ENCODE results near the gene ADGRG1.
A peak's percentile ranks its signal among the peaks of the same experiment; 100 is the strongest.

Gene ADGRG1

DNA sequence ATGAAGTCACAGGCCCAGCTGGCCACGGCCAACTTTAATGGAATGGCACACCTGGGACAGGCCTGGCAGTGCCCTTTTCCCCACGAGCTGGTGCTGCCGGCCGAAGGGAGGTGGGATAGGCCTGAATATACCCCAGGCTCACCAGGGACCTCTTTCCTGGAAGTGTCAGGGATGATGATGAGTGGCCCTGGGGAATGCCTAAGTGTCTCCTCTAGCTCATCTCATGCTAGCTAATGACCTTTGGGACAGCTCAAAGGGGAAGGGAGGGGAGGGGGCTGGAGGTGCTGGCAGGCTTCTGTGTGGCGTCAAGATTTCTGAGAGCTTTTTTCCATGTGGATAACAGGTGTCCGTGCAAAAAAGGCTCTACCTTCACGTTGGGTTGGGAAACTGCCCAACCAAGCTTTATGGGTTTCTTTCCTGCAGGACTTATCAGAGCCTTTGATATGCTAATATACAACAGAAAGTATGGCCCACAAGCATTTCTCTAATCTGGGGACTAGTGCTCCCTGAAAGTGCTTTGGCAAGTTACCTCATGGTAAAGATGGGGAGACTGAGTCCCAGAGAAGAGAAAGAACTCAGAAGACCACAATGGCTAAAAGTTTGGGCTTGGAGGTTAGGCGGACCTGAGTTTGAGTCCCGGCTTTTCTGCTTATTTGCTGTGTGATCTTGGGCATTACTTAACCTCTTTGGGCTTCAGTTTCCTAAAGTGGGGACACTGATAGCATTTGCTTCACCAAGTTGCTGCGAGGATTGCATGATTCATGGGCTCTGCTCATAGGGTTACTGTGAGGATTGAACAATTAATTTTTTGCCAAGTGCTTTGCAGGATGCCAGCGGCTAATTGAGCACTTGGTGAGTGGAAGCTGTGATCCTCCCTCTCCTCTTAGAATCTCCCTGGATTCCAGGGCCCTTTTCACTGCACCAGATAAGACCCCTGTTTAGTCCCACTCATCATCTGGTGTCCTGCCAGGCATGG is 14.0 kb downstream of the ADGRG1 start:
- H2AFZ ChIP-seq (ENCODE audit: low read depth, low read length): no peak overlapping the region
- TF ChIP-seq EZH2 (IDR thresholded peaks at IDR 0.05; ENCODE audit: borderline replicate concordance, low read depth, low read length, severe bottlenecking): no peak
- TF ChIP-seq, protein P1, sequence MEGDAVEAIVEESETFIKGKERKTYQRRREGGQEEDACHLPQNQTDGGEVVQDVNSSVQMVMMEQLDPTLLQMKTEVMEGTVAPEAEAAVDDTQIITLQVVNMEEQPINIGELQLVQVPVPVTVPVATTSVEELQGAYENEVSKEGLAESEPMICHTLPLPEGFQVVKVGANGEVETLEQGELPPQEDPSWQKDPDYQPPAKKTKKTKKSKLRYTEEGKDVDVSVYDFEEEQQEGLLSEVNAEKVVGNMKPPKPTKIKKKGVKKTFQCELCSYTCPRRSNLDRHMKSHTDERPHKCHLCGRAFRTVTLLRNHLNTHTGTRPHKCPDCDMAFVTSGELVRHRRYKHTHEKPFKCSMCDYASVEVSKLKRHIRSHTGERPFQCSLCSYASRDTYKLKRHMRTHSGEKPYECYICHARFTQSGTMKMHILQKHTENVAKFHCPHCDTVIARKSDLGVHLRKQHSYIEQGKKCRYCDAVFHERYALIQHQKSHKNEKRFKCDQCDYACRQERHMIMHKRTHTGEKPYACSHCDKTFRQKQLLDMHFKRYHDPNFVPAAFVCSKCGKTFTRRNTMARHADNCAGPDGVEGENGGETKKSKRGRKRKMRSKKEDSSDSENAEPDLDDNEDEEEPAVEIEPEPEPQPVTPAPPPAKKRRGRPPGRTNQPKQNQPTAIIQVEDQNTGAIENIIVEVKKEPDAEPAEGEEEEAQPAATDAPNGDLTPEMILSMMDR (IDR thresholded peaks at IDR 0.05; ENCODE audit: borderline replicate concordance, extremely low read depth, low read length, poor library complexity, severe bottlenecking): no peak
- peaks cover 66% of the 10 kb centered on the region for H3K4me1 ChIP-seq (ENCODE audit: insufficient read depth, low read length)
- peak overlapping the region; percentile 89 for H3K27ac ChIP-seq (ENCODE audit: low read length)
- DNase-seq: no peak
- no peak overlapping the region for H3K4me3 ChIP-seq (ENCODE audit: low read depth in 1 of 2, low read length in 2 of 2)
- no peak overlapping the region for H3K4me2 ChIP-seq (ENCODE audit: insufficient read depth, low read length)
- no peaks in the 10 kb centered on the region for H3K9me3 ChIP-seq (ENCODE audit: insufficient read depth, low read length, severe bottlenecking)
- no peak for ATAC-seq (ENCODE audit: insufficient read depth, low read depth)
- no peaks in the 10 kb centered on the region for H3K27me3 ChIP-seq (ENCODE audit: insufficient read depth, low read length, poor library complexity)
- no peaks in the 10 kb centered on the region for H3K79me2 ChIP-seq (ENCODE audit: insufficient read depth, low read length)
- H3K9ac ChIP-seq (ENCODE audit: low read depth, low read length): peak overlapping the region; percentile 46
- no peaks in the 10 kb centered on the region for H4K20me1 ChIP-seq (ENCODE audit: insufficient read depth, low read length)
- H3K36me3 ChIP-seq (ENCODE audit: insufficient read depth, low read length): no peaks in the 10 kb centered on the region

DNA sequence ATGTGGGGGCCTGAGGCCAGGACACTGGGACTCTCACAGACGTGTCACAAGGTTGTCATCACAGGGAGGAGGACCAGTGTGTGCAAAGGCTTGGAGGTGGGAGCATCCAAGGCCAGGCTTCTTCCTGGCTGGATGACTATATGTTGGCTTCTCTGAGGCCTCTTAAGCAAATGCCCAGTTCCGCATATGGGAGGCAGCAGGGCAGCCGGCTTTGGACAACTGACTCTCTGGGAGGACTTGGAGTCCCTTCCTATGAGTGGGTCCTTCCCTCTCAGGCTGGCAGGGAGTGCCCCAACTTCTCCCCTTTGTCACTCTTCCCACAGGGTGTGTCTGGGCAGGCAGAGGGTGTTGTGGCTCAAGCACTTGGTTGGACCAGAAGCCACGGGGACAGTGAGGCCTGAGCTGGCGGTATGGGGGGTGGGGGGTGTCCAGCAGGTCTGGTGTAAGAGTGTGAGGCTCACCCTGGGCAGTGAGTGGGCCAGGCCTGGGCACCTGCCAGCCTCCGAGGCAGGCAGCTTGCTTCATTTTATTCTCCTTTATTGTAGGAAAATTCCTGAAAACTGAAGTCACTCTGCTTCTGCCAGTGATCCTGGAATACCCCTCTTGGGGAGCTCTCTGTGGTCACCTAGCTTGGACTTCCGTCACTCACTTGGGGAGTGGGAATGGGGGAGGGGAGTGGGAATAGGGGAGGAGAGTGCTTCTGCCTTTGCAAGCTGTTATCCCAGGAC is 14.9 kb downstream of the ADGRG1 start:
- H3K36me3 ChIP-seq (ENCODE audit: insufficient read depth, low read length): no peaks in the 10 kb centered on the region
- H2AFZ ChIP-seq (ENCODE audit: low read depth, low read length): no peak overlapping the region
- H3K4me2 ChIP-seq (ENCODE audit: insufficient read depth, low read length): peak overlapping the region; percentile 39
- H3K9me3 ChIP-seq (ENCODE audit: insufficient read depth, low read length, severe bottlenecking): no peaks in the 10 kb centered on the region
- H3K79me2 ChIP-seq (ENCODE audit: insufficient read depth, low read length): no peaks in the 10 kb centered on the region
- ATAC-seq (ENCODE audit: insufficient read depth, low read depth) (no peak), DNase-seq (no peak)
- H3K4me1 ChIP-seq (ENCODE audit: insufficient read depth, low read length): peaks cover 75% of the 10 kb centered on the region
- H4K20me1 ChIP-seq (ENCODE audit: insufficient read depth, low read length): no peaks in the 10 kb centered on the region
- H3K27me3 ChIP-seq (ENCODE audit: insufficient read depth, low read length, poor library complexity): no peaks in the 10 kb centered on the region
- peak overlapping the region; percentile 46 for H3K9ac ChIP-seq (ENCODE audit: low read depth, low read length)
- H3K4me3 ChIP-seq (ENCODE audit: low read depth in 1 of 2, low read length in 2 of 2): no peak overlapping the region
- H3K27ac ChIP-seq (ENCODE audit: low read length): peak overlapping the region; percentile 89
- TF ChIP-seq, protein P1 (IDR thresholded peaks at IDR 0.05; ENCODE audit: borderline replicate concordance, extremely low read depth, low read length, poor library complexity, severe bottlenecking): no peak
- no peak for TF ChIP-seq EZH2 (IDR thresholded peaks at IDR 0.05; ENCODE audit: borderline replicate concordance, low read depth, low read length, severe bottlenecking)

DNA sequence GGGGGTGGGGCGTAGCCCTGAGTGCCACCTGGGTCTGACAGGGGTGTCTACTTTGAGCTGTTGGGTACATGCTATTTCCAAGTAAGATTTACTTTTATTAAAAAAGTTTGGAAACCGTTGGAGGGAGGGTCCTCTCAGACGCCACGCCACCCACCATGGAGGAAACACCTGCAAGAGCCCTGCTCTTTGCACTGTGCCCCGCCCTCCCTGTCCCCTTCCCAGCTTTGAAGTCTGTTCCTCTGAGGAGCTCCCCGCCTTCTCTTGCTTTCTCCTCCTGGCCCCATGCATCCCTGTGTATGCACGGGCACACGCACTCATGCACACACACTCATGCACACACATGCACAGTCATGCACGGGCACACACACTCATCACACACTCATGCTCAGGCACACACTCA is 15.5 kb downstream of the ADGRG1 start:
- H3K27ac ChIP-seq (ENCODE audit: low read length): peak overlapping the region; percentile 89
- no peak overlapping the region for H3K4me3 ChIP-seq (ENCODE audit: low read depth in 1 of 2, low read length in 2 of 2)
- H3K79me2 ChIP-seq (ENCODE audit: insufficient read depth, low read length): no peaks in the 10 kb centered on the region
- TF ChIP-seq EZH2 (IDR thresholded peaks at IDR 0.05; ENCODE audit: borderline replicate concordance, low read depth, low read length, severe bottlenecking): no peak
- TF ChIP-seq, protein P1 (IDR thresholded peaks at IDR 0.05; ENCODE audit: borderline replicate concordance, extremely low read depth, low read length, poor library complexity, severe bottlenecking): no peak
- no peaks in the 10 kb centered on the region for H3K27me3 ChIP-seq (ENCODE audit: insufficient read depth, low read length, poor library complexity)
- peak overlapping the region; percentile 30; the same call in 1 of the 2 replicates for H3K4me2 ChIP-seq (ENCODE audit: insufficient read depth, low read length)
- H4K20me1 ChIP-seq (ENCODE audit: insufficient read depth, low read length): no peaks in the 10 kb centered on the region
- peak; percentile 96 for DNase-seq
- no peak overlapping the region for H2AFZ ChIP-seq (ENCODE audit: low read depth, low read length)
- no peak overlapping the region; the same call in 1 of the 2 replicates for H3K9ac ChIP-seq (ENCODE audit: low read depth, low read length)
- peaks cover 70% of the 10 kb centered on the region for H3K4me1 ChIP-seq (ENCODE audit: insufficient read depth, low read length)
- H3K36me3 ChIP-seq (ENCODE audit: insufficient read depth, low read length): no peaks in the 10 kb centered on the region
- ATAC-seq (ENCODE audit: insufficient read depth, low read depth): peak; percentile 87
- H3K9me3 ChIP-seq (ENCODE audit: insufficient read depth, low read length, severe bottlenecking): no peaks in the 10 kb centered on the region

Data from DND-41 (cell line).